Activated B cell treated with CpG ODN at 0.5 μM for 24 hours (primary cell): ENCODE data around the gene KRABD2.
"Not testable (repeated sequence)": the region's sequence is repeated elsewhere in the genome, so short reads cannot be mapped to it uniquely, and the experiment has no call there.

Experiments
- ATAC-seq: fragments of 200-7000 bp; cut with Tn5 transposase; one replicate; pipeline ENCODE4 v1.10.0; 2021; ENCODE audit warnings: low read depth, mild to moderate bottlenecking, moderate library complexity
- CTCF ChIA-PET: fragments of 350-600 bp; sonication (Branson Sonifier 250); formaldehyde crosslinking; loops from one replicate; lab custom pipeline; 2021; ENCODE audit warnings: antibody characterized with exemption; lab: Charles Lee
- POLR2A ChIA-PET: fragments of 350-600 bp; sonication (Branson Sonifier 250); formaldehyde crosslinking; loops from one replicate; lab custom pipeline; 2021; ENCODE audit warnings: antibody characterized with exemption; lab: Charles Lee
- DNase-seq: peaks from one replicate; pipeline ENCODE4 v3.0.0; 2022
- H3K27ac Mint-ChIP-seq: one replicate; pipeline ENCODE4 v1.8.0; 2020; ENCODE audit warnings: mixed read lengths
- H3K27me3 Mint-ChIP-seq: one replicate; pipeline ENCODE4 v1.8.0; 2021; ENCODE audit warnings: mixed read lengths
- H3K36me3 Mint-ChIP-seq: one replicate; pipeline ENCODE4 v1.8.0; 2021; ENCODE audit warnings: low read depth, mixed read lengths
- H3K4me1 Mint-ChIP-seq: one replicate; pipeline ENCODE4 v1.8.0; 2021; ENCODE audit warnings: mixed read lengths
- H3K4me3 Mint-ChIP-seq: one replicate; pipeline ENCODE4 v1.8.0; 2020; ENCODE audit warnings: mild to moderate bottlenecking, mixed read lengths
- H3K9me3 Mint-ChIP-seq: one replicate; pipeline ENCODE4 v1.8.0; 2020; ENCODE audit warnings: mixed read lengths
- CTCF ChIP-seq: fragments of 200-600 bp; IDR thresholded peaks from one replicate; pipeline ENCODE4 v1.8.0; 2022; ENCODE audit warnings: antibody characterized with exemption, mild to moderate bottlenecking
- intact Hi-C: fragments of 100-400 bp; cut with micrococcal nuclease; formaldehyde crosslinking; loops from one replicate; pipeline ENCODE4 v1.15.1; 2024

The KRABD2 gene

GRCh38 chr17:8359769-8360168 is 16.7 kb downstream of the KRABD2 start:
- Mint-ChIP-seq H3K27ac (no peak overlapping the region), H3K4me1 (no peaks in the 10 kb centered on the region), H3K9me3 (no peaks in the 10 kb centered on the region), H3K36me3 (no peaks in the 10 kb centered on the region), H3K4me3 (no peak overlapping the region), H3K27me3 (no peaks in the 10 kb centered on the region)
- no peak for DNase-seq
- intact Hi-C loops, result no loop called here
- ChIA-PET CTCF (no interaction called here), POLR2A (interaction anchor here (0.6 kb wide), 1 partner anchor 33 kb away, joined by 6 read pairs; no protein-coding TSS in a partner anchor)
- no peak for ATAC-seq
- TF ChIP-seq CTCF, result no peak

- H3K27me3 Mint-ChIP-seq, result no peaks in the 10 kb centered on the region
- ATAC-seq, result no peak
- no peak overlapping the region for H3K27ac Mint-ChIP-seq
- ChIA-PET POLR2A (no interaction called here), CTCF (no interaction called here)
- H3K4me3 Mint-ChIP-seq, result no peak overlapping the region
- H3K4me1 Mint-ChIP-seq, result no peaks in the 10 kb centered on the region
- intact Hi-C loops, result no loop called here
- DNase-seq, result no peak
- no peaks in the 10 kb centered on the region for H3K9me3 Mint-ChIP-seq
- TF ChIP-seq CTCF, result no peak
- H3K36me3 Mint-ChIP-seq, result no peaks in the 10 kb centered on the region
These were observed 18.6 kb downstream of the KRABD2 start for GRCh38 chr17:8357910-8358309.

- CTCF ChIA-PET, result no interaction called here
- TF ChIP-seq CTCF, result no peak
These were observed 22.3 kb downstream of the KRABD2 start for GRCh38 chr17:8354236-8354635.

GRCh38 chr17:8353736-8354135 is 22.8 kb downstream of the KRABD2 start:
- ChIA-PET CTCF (no interaction called here), POLR2A (no interaction called here)
- intact Hi-C loops, result no loop called here
- ATAC-seq (no peak), DNase-seq (no peak)
- no peaks in the 10 kb centered on the region for H3K9me3 Mint-ChIP-seq
- H3K36me3 Mint-ChIP-seq, result no peaks in the 10 kb centered on the region
- TF ChIP-seq CTCF, result no peak
- no peaks in the 10 kb centered on the region for H3K4me1 Mint-ChIP-seq
- H3K27me3 Mint-ChIP-seq, result peaks cover 3% of the 10 kb centered on the region
- H3K4me3 Mint-ChIP-seq, result no peak overlapping the region
- no peak overlapping the region for H3K27ac Mint-ChIP-seq

More at GRCh38 chr17:8354236-8354635, 22.3 kb downstream of the KRABD2 start:
- Mint-ChIP-seq H3K4me3 (no peak overlapping the region), H3K9me3 (no peaks in the 10 kb centered on the region), H3K36me3 (no peaks in the 10 kb centered on the region), H3K4me1 (no peaks in the 10 kb centered on the region), H3K27me3 (peaks cover 3% of the 10 kb centered on the region), H3K27ac (no peak overlapping the region)
- POLR2A ChIA-PET, result no interaction called here
- DNase-seq (no peak), ATAC-seq (no peak)
- intact Hi-C loops, result no loop called here

GRCh38 chr17:8350339-8350738 is 26.2 kb downstream of the KRABD2 start:
- intact Hi-C loops, result loop anchor here (2.0 kb wide), 1 partner anchor 30 kb away; no protein-coding TSS in a partner anchor
- H3K4me3 Mint-ChIP-seq, result no peak overlapping the region
- POLR2A ChIA-PET, result no interaction called here
- H3K27me3 Mint-ChIP-seq, result peaks cover 20% of the 10 kb centered on the region
- CTCF ChIA-PET, result no interaction called here
- H3K36me3 Mint-ChIP-seq, result no peaks in the 10 kb centered on the region
- ATAC-seq (no peak), DNase-seq (no peak)
- H3K4me1 Mint-ChIP-seq, result no peaks in the 10 kb centered on the region
- no peak overlapping the region for H3K27ac Mint-ChIP-seq
- no peaks in the 10 kb centered on the region for H3K9me3 Mint-ChIP-seq
- TF ChIP-seq CTCF, result no peak

GRCh38 chr17:8347001-8347400 is 29.5 kb downstream of the KRABD2 start:
- CTCF ChIA-PET, result not testable (repeated sequence)

More at GRCh38 chr17:8347001-8347400, 29.5 kb downstream of the KRABD2 start:
- H3K36me3 Mint-ChIP-seq, H3K4me3 Mint-ChIP-seq, ATAC-seq, intact Hi-C loops, POLR2A ChIA-PET, H3K9me3 Mint-ChIP-seq, DNase-seq, H3K4me1 Mint-ChIP-seq, H3K27ac Mint-ChIP-seq: not testable (repeated sequence)
- H3K27me3 Mint-ChIP-seq, result peaks cover 25% of the 10 kb centered on the region
